Mammary epithelial cell (primary cell): ENCODE results near the gene PCED1A.

Source experiments
- CTCF ChIP-seq, 2 donors: IDR thresholded peaks in 1 of 2; conservative IDR thresholded peaks in 1 of 2; 2 replicates each; pipeline ENCODE4 v1.5.1; 2011 to 2012; ENCODE audit warnings: inconsistent platforms in 2 of 2, low read length in 2 of 2, mild to moderate bottlenecking in 2 of 2, control low read depth in 1 of 2, low read depth in 1 of 2; ENCODE audit not compliant: insufficient read depth in 1 of 2; ENCODE audit errors: extremely low read depth in 1 of 2
- EZH2 ChIP-seq: IDR thresholded peaks from 2 replicates; pipeline ENCODE4 v1.6.1; 2012; ENCODE audit warnings: low read length, inconsistent platforms, borderline replicate concordance

- TF ChIP-seq CTCF (conservative IDR thresholded peaks at IDR 0.05 in 1 of 2, IDR thresholded peaks at IDR 0.05 in 1 of 2; ENCODE audit: extremely low read depth in 1 of 2, insufficient read depth in 1 of 2, low read depth in 1 of 2, low read length in 2 of 2) (no peak), EZH2 (no peak)
Observed at GRCh38 chr20:2835331-2835796, 5.1 kb downstream of the PCED1A start.
